Neuronal stem cell (in vitro differentiated cells): ENCODE data around the gene C1orf198.

Experiments
- DNase-seq: peaks from one replicate; pipeline ENCODE4 v3.0.0-alpha.2; 2013; ENCODE audit warnings: low spot score
- H2AFZ ChIP-seq: one replicate; pipeline ENCODE4 v1.6.1; 2013; ENCODE audit warnings: mild to moderate bottlenecking, low read length, inconsistent platforms
- H2AK5ac ChIP-seq: 2 replicates; pipeline ENCODE4 v1.6.1; 2013; ENCODE audit warnings: low read depth, mild to moderate bottlenecking, inconsistent platforms, low read length, moderate library complexity, mixed read lengths
- H2BK120ac ChIP-seq: 2 replicates; pipeline ENCODE4 v1.6.1; 2013; ENCODE audit warnings: low read depth, mild to moderate bottlenecking, inconsistent platforms, low read length, moderate library complexity, mixed read lengths
- H2BK12ac ChIP-seq: one replicate; pipeline ENCODE4 v1.6.1; 2013; ENCODE audit warnings: low read length, inconsistent platforms
- H2BK15ac ChIP-seq: 2 replicates; pipeline ENCODE4 v1.6.1; 2013; ENCODE audit warnings: mild to moderate bottlenecking, low read length, inconsistent platforms, mixed read lengths
- H2BK5ac ChIP-seq: one replicate; pipeline ENCODE4 v1.6.1; 2013; ENCODE audit warnings: inconsistent platforms, mild to moderate bottlenecking, low read length, moderate library complexity
- H3K14ac ChIP-seq: one replicate; pipeline ENCODE4 v1.6.1; 2013; ENCODE audit warnings: low read length, inconsistent platforms
- H3K18ac ChIP-seq: 2 replicates; pipeline ENCODE4 v1.6.1; 2013; ENCODE audit warnings: low read length, inconsistent platforms
- H3K23ac ChIP-seq: 2 replicates; pipeline ENCODE4 v1.6.1; 2013; ENCODE audit warnings: low read depth, mild to moderate bottlenecking, mixed read lengths, low read length, inconsistent platforms; ENCODE audit not compliant: poor library complexity
- H3K27ac ChIP-seq: replicated peaks from 3 replicates; pipeline ENCODE4 v1.5.1; 2013; ENCODE audit warnings: low read length, inconsistent platforms
- H3K27me3 ChIP-seq, 3 experiments: 2 replicates each; pipeline ENCODE4 v1.6.1; 2013; ENCODE audit warnings: low read length in 3 of 3, mild to moderate bottlenecking in 2 of 3, inconsistent platforms in 1 of 3, low read depth in 1 of 3, mixed read lengths in 1 of 3, moderate library complexity in 1 of 3; ENCODE audit not compliant: control insufficient read depth in 3 of 3, insufficient read depth in 3 of 3
- H3K36me3 ChIP-seq, 2 donors: replicated peaks in 1 of 2; 2 replicates each; pipeline ENCODE4 v1.6.1; 2013; ENCODE audit warnings: low read length in 2 of 2; ENCODE audit not compliant: control insufficient read depth in 2 of 2, insufficient read depth in 2 of 2
- H3K4ac ChIP-seq: 2 replicates; pipeline ENCODE4 v1.6.1; 2013; ENCODE audit warnings: inconsistent platforms, mild to moderate bottlenecking, low read length, moderate library complexity
- H3K4me1 ChIP-seq, 2 donors: 1 replicate in 1 of 2; 2 replicates in 1 of 2; pipeline ENCODE4 v1.6.1; 2013; ENCODE audit warnings: low read length in 2 of 2, low read depth in 1 of 2; ENCODE audit not compliant: control insufficient read depth in 2 of 2, insufficient read depth in 1 of 2
- H3K4me2 ChIP-seq: one replicate; pipeline ENCODE4 v1.6.1; 2013; ENCODE audit warnings: mild to moderate bottlenecking, low read length, inconsistent platforms; ENCODE audit not compliant: insufficient read depth, poor library complexity, severe bottlenecking
- H3K4me3 ChIP-seq, 2 donors: 2 replicates each; pipeline ENCODE4 v1.5.1; 2013; ENCODE audit warnings: low read length in 2 of 2, mild to moderate bottlenecking in 2 of 2, inconsistent platforms in 1 of 2, moderate library complexity in 1 of 2
- H3K79me1 ChIP-seq: one replicate; pipeline ENCODE4 v1.6.1; 2013; ENCODE audit warnings: low read depth, mild to moderate bottlenecking, inconsistent platforms, low read length, moderate library complexity
- H3K9ac ChIP-seq: one replicate; pipeline ENCODE4 v1.6.1; 2013; ENCODE audit warnings: mild to moderate bottlenecking, low read depth, low read length, inconsistent platforms; ENCODE audit not compliant: poor library complexity
- H3K9me3 ChIP-seq, 2 donors: replicated peaks in 1 of 2; 2 replicates each; pipeline versions ENCODE3 to v1.6.1; 2013; ENCODE audit warnings: low read length in 2 of 2, mild to moderate bottlenecking in 2 of 2, inconsistent platforms in 1 of 2, low read depth in 1 of 2, mixed read lengths in 1 of 2, moderate library complexity in 1 of 2; ENCODE audit not compliant: control insufficient read depth in 2 of 2, insufficient read depth in 1 of 2
- H4K8ac ChIP-seq: one replicate; pipeline ENCODE4 v1.6.1; 2013; ENCODE audit warnings: low read depth, mild to moderate bottlenecking, inconsistent platforms, low read length, moderate library complexity
- H4K91ac ChIP-seq: one replicate; pipeline ENCODE4 v1.6.1; 2013; ENCODE audit warnings: low read length, low read depth, mild to moderate bottlenecking, inconsistent platforms; ENCODE audit not compliant: poor library complexity
- WGBS, 2 donors: extraction: QIAGEN DNeasy Blood & Tissue Kit; methylation state at CpG; one replicate each; pipeline ENCODE4 v1.1.7; 2013; ENCODE audit warnings: missing lambda C conversion rate in 2 of 2, mixed read lengths in 1 of 2; ENCODE audit not compliant: insufficient read length in 2 of 2, insufficient replicate concordance in 1 of 2; ENCODE audit errors: extremely low coverage in 2 of 2; 5-methylcytosine and 5-hydroxymethylcytosine counted together

Gene C1orf198

GRCh38 chr1:230827081-230827681 lies 41.1 kb downstream of the C1orf198 start:
- H3K27ac ChIP-seq: no peak overlapping the region
- no peaks in the 10 kb centered on the region for H3K9me3 ChIP-seq
- no peak for DNase-seq

DNA sequence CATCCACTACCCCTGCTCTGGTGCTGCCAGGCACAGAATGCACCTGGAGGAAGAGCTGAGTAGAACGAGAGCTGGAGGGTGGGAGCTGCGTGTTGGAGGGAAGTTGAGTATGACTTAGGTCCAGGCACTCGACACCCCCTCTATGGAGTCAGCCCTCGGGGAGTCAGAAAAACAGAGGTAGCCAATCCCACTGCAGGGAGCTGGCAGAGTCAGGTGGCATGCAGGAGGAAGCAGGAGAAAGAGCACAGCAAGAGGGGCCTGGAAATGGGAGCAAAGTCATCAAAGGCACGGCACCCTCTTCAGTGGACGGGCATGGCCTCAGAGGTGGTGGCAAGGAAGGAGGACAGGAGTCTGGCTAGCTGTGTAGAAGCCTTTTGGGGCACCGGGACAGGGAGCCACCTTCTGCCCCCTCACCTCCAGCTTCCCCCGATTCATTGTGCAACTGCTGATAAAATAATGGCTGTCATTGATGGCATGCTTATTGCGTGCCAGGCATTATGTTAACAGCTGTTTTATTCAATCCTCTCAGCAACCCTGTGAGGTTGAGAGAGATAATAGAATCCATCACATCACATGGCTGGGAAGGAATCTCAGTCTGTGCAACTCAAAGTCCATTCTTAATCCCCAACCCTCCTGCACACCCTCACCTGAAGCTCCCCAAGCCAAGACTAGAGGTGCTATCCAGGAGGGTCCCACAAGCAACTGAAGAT lies 42.0 kb downstream of the C1orf198 start:
- Histone ChIP-seq H2BK12ac (no peak overlapping the region), H3K18ac (no peak overlapping the region), H4K8ac (no peak overlapping the region), H3K36me3 (no peaks in the 10 kb centered on the region), H3K14ac (no peak overlapping the region), H2AK5ac (no peak overlapping the region), H2BK5ac (no peak overlapping the region), H3K27ac (no peak overlapping the region), H3K23ac (peak overlapping the region; percentile 19), H2BK120ac (no peak overlapping the region), H3K9me3 (no peaks in the 10 kb centered on the region), H2BK15ac (no peak overlapping the region), H3K4ac (no peak overlapping the region), H2AFZ (no peak overlapping the region), H3K4me1 (peaks cover 12 to 17% of the 10 kb centered on the region in 2 donors), H3K79me1 (no peaks in the 10 kb centered on the region), H3K27me3 (no peaks in the 10 kb centered on the region), H4K91ac (peak overlapping the region; percentile 28), H3K4me2 (no peak overlapping the region), H3K9ac (no peak overlapping the region), H3K4me3 (no peak overlapping the region)
- no CpG with 5 or more reads among the region's 9 CpGs for WGBS, 2 donors
- no peak for DNase-seq

More at GRCh38 chr1:230827081-230827681, 41.1 kb downstream of the C1orf198 start:
- Histone ChIP-seq H3K4me2 (no peak overlapping the region), H3K79me1 (no peaks in the 10 kb centered on the region), H3K9ac (no peak overlapping the region), H3K4ac (no peak overlapping the region), H3K4me1 (peaks cover 12 to 17% of the 10 kb centered on the region in 2 donors), H3K23ac (no peak overlapping the region), H4K8ac (no peak overlapping the region), H3K27me3 (no peaks in the 10 kb centered on the region), H2BK5ac (no peak overlapping the region), H3K4me3 (no peak overlapping the region), H3K36me3 (no peaks in the 10 kb centered on the region), H2BK15ac (no peak overlapping the region), H3K18ac (peak overlapping the region; percentile 58), H2BK120ac (no peak overlapping the region), H2AK5ac (peak overlapping the region; percentile 27), H2BK12ac (no peak overlapping the region), H3K14ac (no peak overlapping the region), H4K91ac (peak overlapping the region; percentile 15), H2AFZ (no peak overlapping the region)
- no CpG with 5 or more reads among the region's 7 CpGs for WGBS, 2 donors

- Histone ChIP-seq H3K23ac (peak overlapping the region; percentile 19), H3K9me3 (no peaks in the 10 kb centered on the region), H3K27me3 (no peaks in the 10 kb centered on the region), H2AK5ac (no peak overlapping the region), H4K8ac (no peak overlapping the region), H3K4me2 (no peak overlapping the region), H2BK120ac (no peak overlapping the region), H2AFZ (no peak overlapping the region), H3K18ac (peak overlapping the region; percentile 44), H3K4me1 (peaks cover 12 to 17% of the 10 kb centered on the region in 2 donors), H3K27ac (no peak overlapping the region), H3K79me1 (no peaks in the 10 kb centered on the region), H2BK5ac (no peak overlapping the region), H3K36me3 (no peaks in the 10 kb centered on the region), H3K9ac (no peak overlapping the region), H2BK15ac (no peak overlapping the region), H3K4me3 (no peak overlapping the region), H3K4ac (no peak overlapping the region), H3K14ac (no peak overlapping the region), H2BK12ac (no peak overlapping the region), H4K91ac (peak overlapping the region; percentile 28)
- no CpG with 5 or more reads among the region's 3 CpGs for WGBS, 2 donors
- no peak for DNase-seq
Measured at GRCh38 chr1:230825761-230826160, 42.6 kb downstream of the C1orf198 start.

DNA sequence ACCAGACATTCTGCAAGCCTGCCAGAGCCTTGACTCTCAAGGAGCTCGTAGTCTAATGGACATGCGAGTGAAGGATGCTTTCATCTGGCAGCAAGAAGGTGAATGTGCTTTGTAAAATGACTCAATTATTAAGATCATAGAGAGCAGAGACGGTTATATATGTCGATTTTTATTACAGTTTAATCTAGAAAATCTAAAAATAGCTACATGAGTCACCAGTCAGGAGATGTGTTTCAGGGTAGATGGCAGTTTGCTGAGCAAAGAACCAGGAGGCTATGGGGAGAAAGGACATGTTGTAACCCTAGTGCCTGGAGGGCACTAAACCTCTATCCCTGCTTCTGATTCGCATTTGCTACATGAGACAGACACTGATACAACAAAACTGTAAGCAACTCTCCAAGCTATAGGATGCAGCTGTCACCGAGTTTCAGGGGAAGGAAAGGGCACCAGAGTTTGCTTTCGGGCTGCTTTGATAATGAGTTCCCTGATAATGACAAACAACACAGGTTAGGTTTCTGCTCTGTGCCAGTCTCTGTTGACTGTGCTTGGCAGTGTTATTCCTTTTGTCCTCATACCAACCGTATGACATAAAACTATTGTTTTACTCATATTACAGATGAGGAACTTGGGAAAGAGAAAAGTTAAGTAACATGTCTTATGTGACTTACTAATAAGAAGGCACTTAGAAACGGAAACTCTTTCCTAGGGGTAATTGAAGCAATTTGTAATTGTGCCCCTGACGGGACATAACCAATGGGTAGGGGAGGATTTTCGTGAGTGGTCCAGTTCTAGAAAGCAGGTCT lies 43.2 kb downstream of the C1orf198 start:
- peaks cover 12 to 17% of the 10 kb centered on the region in 2 donors for H3K4me1 ChIP-seq
- H2AK5ac ChIP-seq: no peak overlapping the region
- H3K36me3 ChIP-seq: no peaks in the 10 kb centered on the region
- H3K4me2 ChIP-seq: no peak overlapping the region
- no peaks in the 10 kb centered on the region for H3K79me1 ChIP-seq
- H3K4ac ChIP-seq: no peak overlapping the region
- no peak overlapping the region for H3K4me3 ChIP-seq
- no peak overlapping the region for H4K8ac ChIP-seq
- no peak overlapping the region for H2BK15ac ChIP-seq
- no peak for DNase-seq
- H3K27ac ChIP-seq: no peak overlapping the region
- no peak overlapping the region for H2BK5ac ChIP-seq
- H2BK120ac ChIP-seq: no peak overlapping the region
- H2BK12ac ChIP-seq: no peak overlapping the region
- WGBS, 2 donors: no CpG with 5 or more reads among the region's 11 CpGs
- H2AFZ ChIP-seq: no peak overlapping the region
- no peaks in the 10 kb centered on the region for H3K9me3 ChIP-seq
- H3K14ac ChIP-seq: no peak overlapping the region
- no peak overlapping the region for H3K9ac ChIP-seq
- H3K23ac ChIP-seq: no peak overlapping the region
- no peak overlapping the region for H4K91ac ChIP-seq
- H3K27me3 ChIP-seq: no peaks in the 10 kb centered on the region
- H3K18ac ChIP-seq: no peak overlapping the region
